Skin epidermis (tissue), 12 donors: ENCODE data around the gene PGM5.

Source experiments
- H3K27ac ChIP-seq, 21 experiments: fragments of 200-600 bp; sonication (generic) in 11 of 21; one replicate each; pipeline ENCODE4 v1.5.0; 2020; ENCODE audit warnings: mild to moderate bottlenecking in 3 of 21, inconsistent platforms in 2 of 21, moderate library complexity in 2 of 21
- H3K4me3 ChIP-seq, 7 experiments: fragments of 200-600 bp; sonication (generic) in 2 of 7; one replicate each; pipeline ENCODE4 v1.5.0; 2020; ENCODE audit warnings: inconsistent platforms in 2 of 7, mild to moderate bottlenecking in 2 of 7, moderate library complexity in 1 of 7

PGM5 gene

DNA sequence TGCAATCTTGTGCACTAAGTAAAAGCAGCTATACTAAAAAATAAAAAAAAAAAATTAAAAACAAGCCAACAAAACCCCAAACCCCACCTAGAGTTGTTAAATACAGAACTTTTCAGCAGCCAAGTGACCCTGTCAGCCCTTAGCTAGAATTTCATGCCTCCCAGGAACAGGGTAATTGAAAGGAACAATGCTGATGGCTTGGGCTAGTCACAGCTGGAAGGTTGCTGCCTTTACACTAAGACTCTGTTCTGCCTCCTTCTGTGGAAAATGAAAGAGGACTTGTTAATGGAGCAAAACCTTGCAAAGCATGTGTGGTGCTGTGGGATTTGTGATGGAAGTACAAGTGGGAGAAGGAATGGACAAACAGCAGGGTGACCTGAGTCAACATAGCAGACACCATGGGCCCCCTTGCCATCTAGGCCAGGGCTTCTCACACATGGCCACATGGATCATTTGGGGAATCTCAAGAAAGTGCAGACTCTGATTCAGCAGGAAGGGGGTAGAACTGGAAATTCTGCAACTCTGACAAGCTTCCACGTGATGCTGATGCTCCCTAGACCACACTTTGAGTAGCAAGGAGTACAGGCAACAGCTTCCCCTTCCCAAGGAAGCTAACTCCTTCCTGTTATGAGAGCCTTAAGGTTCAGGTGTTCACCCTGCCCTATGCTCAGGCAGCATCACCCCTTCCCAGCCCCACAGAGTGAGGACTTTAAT lies 199.2 kb downstream of the PGM5 start:
- Histone ChIP-seq H3K27ac (no peak overlapping the region), H3K4me3 (no peak overlapping the region)

DNA sequence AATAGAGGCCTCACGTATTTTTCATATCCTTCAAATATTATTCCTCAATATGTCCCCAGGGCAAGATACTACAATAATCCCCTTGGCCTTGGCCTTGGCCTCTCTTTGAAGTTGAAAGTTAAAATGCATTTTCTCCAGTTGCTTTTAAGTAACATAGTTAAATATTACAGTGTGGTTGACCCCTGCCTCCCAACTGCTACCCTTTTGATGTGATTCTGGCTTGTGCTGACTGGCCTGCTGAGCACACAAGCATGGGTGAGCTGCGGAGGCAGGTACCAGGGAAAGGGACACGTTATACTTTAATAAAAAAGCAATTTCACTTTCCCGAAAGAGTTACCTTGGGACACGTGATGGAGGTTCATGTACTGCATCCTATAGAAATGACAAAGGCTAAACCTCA lies 202.1 kb downstream of the PGM5 start:
- Histone ChIP-seq H3K27ac (no peak overlapping the region), H3K4me3 (no peak overlapping the region)

DNA sequence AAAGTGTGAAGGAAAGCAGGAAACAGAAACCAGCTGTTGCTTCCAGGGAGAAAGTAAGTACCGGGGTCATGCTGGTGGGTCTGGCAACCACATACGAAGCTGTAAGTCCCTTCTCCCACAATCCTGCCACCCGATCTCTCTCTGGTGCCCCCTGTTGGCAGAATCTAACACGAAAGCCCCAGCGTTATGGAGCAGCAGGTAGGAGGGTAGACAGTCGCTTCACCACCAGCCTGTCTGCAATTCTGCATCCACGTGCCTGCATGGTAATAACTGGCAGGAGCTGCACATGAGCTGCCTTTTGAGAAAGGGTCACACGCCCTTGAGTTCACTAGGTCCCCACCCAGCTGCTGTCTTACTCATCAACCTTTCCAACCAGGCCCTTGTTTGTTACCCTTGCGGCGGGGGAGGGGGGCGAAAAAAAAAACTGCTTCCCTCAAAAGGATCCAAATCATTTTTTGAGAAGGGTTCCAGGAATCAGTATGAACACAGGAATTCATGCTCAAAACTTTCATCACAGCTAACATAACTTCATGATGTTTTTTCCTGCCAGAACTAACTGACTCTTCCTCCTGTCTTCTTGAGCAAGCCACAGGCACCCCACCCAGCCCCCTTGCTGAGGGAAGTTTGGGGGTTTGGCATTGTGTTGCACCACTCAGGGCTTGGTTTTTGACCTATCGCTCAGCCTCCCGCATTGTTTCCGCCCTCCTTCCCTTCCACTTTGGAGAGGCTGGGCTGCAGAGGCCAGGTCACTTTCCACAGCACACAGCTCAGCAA lies 203.8 kb downstream of the PGM5 start:
- no peak overlapping the region for H3K4me3 ChIP-seq
- peak overlapping the region in 3 of 21 experiments; percentile 10 to 51 (median 38) for H3K27ac ChIP-seq

DNA sequence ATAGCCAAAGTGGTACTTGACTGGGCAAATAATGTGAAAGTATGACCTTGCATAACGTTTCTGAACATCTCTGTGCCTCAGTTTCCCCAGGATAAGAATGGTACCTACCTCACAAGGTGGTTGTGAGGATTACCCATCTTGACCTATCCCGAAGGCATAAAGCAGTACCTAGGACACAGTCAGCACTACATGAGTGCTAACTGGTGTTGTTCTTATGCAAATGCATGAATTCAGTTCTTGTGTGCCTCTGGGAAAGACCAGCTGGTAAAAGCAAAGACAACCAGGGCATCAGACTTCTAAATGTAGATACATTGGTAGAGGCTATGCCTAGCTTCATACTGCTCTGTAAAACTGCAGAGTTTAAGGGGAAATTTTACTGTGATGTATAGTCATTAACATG lies 206.1 kb downstream of the PGM5 start:
- Histone ChIP-seq H3K27ac (no peak overlapping the region), H3K4me3 (no peak overlapping the region)

DNA sequence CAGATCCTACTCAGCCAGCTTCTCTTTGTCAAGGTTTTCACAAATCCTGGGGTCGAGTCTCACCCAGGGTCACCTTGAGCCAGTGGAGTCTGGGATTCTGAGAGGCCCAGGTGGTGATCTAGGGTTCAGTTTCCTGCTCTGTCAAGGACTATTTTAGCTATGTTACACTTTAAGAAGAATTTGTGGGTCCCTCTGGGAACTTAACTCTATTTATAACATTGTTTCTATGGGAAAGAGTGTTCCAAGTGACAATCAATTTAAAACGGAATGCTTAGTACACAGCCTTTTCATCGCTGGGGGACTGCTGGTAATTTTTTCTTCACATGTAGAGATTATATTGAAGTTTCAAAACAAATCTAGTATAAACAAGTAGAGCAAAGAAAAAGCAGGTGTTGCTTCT lies 211.2 kb downstream of the PGM5 start:
- Histone ChIP-seq H3K27ac (peak overlapping the region in 1 of 21 experiments; percentile 28), H3K4me3 (no peak overlapping the region)

DNA sequence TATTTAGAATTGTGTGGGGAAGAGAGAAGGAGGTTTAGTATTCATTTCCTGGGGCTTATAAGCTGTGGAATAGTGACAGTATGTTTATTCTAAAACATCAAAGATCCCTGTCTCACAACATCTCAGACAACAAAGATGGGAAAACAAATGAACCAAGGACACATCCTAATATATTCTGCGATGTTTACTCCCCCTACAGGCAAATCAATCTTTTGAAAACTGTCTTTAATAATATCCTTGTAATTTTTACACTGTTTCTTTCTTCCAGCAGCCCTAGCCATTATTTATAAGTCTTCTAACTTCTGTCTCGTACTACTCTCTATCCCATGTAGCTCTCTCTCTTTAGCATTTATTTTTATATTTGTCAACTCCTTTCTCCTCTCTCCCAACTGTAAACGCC lies 217.7 kb downstream of the PGM5 start:
- no peak overlapping the region for H3K4me3 ChIP-seq

DNA sequence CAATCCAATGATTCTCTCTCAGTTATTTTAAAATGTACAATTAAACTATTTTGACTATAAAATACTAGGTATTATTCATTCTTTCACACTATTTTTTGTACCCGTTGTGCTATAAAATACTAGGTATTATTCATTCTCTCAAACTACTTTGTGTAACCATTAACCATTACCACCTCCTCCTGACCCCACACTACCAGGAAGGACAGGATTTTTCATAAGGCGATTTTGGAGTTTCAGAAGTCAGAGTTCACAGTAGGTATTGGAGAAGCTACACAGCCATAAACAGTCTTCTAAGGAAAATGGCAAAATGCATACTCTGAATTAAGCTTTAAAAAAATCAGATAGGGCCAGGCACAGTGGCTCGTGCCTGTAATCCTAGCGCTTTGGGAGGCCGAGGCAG lies 219.4 kb downstream of the PGM5 start:
- no peak overlapping the region for H3K4me3 ChIP-seq
- H3K27ac ChIP-seq: no peak overlapping the region

More for the DNA sequence above, 217.7 kb downstream of the PGM5 start:
- no peak overlapping the region for H3K27ac ChIP-seq

DNA sequence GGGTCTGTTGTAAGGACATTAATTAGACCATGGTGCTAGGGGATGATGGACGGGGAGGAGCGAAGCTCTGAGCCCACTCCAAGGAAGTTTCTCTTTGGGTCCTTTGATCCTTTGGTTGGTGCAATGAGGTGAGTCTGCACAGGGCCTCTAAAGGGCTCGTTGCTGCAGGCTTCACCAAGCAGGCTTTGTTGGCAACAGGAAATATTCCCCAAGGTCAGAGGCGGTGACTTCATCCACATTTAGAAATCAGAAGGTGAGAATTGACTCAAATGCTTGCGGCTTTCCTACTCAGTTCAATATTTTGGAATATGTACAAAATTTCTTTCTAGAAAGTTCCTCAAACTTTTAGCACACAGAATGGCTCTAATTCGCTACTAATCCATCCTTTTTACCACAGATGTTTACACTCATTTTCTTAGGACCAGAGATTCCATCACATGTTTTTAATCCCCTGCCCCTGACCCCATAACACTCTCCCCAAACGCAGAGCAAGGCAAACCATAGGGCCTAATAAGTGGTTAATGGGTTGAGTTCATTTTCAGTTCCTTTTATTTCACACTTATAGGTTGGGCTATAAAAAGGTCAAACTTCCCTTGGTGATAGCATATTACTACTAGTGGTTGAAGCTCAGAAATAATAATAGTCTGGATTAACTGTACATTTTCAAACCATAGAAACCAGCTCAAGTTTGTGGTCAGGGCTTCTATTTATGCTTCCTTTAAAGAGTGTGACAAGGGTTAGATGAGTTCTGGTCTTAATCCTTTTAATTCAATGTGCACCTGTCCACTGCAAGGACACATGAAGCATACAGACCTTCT lies 221.6 kb downstream of the PGM5 start:
- no peak overlapping the region for H3K4me3 ChIP-seq

More for the DNA sequence above, 221.6 kb downstream of the PGM5 start:
- no peak overlapping the region for H3K27ac ChIP-seq
